HG03457 (cell line): ENCODE measurements around the gene OR10H1.
"Not testable (repeated sequence)": the region's sequence is repeated elsewhere in the genome, so short reads cannot be mapped to it uniquely, and the experiment has no call there.

Experiments
- ATAC-seq: cut with Tn5 transposase; IDR thresholded peaks from one replicate; pipeline ENCODE4 v1.9.1; 2021; ENCODE audit warnings: moderate number of reproducible peaks; ENCODE audit not compliant: unreplicated experiment

The OR10H1 gene

DNA sequence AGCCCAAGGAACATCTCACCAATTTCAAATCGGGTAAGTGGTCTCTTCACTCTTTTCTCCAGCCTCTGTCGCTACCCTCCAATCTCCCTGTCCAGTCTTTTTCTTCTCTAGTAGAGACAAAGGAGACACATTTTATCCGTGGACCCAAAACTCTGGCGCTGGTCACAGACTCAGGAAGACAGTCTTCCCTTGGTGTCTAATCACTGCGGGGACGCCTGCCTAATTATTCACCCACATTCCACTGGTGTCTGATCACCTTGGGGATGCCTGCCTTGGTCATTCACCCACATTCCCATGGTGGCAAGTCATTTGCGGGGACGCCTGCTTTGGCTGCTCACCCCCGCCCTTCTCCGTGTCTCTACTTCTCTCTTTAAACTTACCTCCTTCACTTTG, 13.8 kb upstream of the OR10H1 start:
- no peak for ATAC-seq

- not testable (repeated sequence) for ATAC-seq
Observed at GRCh38 chr19:15828611-15829305, 13.3 kb upstream of the OR10H1 start.

GRCh38 chr19:15828121-15828610, 12.7 kb upstream of the OR10H1 start:
- no peak for ATAC-seq

DNA sequence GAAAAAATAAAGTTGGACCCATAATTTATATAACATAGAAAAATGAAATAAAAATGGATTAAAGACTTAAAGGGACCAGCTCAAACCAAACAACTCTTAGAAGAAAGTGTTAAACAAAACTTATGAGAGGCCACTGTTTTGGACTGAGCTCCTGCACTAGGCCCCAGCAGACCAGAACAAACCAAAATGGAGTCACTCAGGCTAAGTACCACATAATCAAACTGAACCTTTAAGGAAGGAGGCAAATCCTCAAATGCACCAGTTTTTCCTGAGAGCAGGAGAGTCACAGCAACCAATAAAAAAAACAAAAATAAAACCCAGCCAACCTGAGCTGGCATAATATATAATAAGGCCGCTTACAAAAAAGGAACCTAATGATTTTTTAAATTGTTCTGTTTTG, 10.3 kb upstream of the OR10H1 start:
- no peak for ATAC-seq

- ATAC-seq, result no peak
Observed at GRCh38 chr19:15820646-15821045, 5.2 kb upstream of the OR10H1 start.

DNA sequence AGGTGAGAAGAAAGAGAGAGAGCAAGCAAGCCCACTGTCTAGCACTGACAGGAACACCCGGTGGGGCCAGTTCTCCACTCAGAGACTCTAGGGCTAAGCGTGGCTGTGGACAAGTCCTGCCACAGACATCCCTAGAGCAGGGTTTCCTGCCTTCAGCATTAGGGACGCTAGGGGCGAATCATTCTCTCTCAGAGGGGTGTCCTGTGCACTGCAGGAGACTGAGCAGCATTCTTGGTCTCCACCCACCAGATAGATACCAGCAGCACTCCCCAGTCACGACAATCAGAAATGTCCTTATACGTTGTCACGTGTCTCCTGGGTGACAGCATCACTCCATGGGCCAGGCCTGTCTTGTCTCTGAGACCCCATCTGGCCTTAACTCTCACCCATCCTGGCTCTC, 1.5 kb downstream of the OR10H1 start:
- no peak for ATAC-seq

- ATAC-seq, result no peak
Observed at GRCh38 chr19:15812060-15812722, 3.3 kb downstream of the OR10H1 start.

DNA sequence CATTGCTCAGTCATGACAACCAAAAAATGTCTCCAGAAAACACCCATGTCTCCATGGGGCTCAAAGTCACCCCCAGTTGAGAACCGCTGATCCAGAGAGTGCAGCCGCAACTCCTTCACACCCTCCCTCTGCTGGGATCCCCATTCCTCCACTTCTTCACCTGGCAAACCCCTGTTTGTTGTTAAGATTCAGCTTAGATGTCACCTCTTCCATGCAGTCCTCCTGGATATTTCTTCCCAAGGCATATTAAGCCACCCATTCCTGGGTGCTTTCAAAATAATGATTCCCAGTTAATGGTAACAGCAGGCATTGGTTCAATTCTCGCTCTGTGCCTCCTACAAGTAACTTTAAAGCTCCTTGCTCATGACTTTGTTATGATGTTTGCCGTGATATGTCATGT, 4.0 kb downstream of the OR10H1 start:
- no peak for ATAC-seq

DNA sequence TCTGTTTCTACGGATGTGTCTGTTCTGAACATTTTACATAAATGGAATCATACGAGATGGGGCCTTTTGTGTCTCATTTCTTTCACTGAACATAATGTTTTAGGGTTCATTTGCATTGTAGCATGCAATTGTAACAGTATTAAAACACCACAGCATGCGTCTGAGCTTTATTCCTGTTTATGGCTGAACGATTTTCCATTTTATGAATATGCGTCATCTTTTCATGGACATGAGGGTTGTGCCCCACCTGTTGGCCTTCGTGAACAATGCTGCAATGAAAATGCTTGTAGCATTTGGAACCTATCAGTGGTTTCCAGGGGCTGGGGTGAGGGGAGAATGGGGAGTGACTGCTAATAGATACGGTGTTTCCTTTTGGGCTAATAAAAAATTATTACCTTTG, 5.1 kb downstream of the OR10H1 start:
- no peak for ATAC-seq

DNA sequence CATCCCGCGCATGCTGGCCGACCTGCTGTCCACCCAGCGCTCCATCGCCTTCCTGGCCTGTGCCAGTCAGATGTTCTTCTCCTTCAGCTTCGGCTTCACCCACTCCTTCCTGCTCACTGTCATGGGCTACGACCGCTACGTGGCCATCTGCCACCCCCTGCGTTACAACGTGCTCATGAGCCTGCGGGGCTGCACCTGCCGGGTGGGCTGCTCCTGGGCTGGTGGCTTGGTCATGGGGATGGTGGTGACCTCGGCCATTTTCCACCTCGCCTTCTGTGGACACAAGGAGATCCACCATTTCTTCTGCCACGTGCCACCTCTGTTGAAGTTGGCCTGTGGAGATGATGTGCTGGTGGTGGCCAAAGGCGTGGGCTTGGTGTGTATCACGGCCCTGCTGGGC, 21.2 kb downstream of the OR10H1 start:
- ATAC-seq, result not testable (repeated sequence)

DNA sequence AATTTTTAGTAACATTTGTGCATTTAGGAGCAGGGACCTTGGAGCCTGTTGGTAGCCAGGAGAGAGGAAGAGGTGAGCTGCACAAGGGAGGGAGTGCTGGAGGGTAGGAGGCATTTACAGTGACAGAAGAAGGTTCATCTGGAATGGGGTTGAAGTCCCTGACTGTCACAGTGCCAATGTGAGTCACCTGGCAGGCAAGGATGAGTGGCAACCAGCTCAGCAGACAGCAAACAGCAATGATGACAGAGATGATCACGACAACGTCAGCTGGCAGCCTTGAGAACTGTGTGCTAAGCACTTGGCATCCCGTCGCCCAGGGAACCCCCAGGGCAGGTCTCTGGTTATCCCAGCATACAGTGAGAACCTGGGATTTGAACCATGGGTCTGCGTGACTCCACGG, 25.4 kb downstream of the OR10H1 start:
- ATAC-seq, result no peak

DNA sequence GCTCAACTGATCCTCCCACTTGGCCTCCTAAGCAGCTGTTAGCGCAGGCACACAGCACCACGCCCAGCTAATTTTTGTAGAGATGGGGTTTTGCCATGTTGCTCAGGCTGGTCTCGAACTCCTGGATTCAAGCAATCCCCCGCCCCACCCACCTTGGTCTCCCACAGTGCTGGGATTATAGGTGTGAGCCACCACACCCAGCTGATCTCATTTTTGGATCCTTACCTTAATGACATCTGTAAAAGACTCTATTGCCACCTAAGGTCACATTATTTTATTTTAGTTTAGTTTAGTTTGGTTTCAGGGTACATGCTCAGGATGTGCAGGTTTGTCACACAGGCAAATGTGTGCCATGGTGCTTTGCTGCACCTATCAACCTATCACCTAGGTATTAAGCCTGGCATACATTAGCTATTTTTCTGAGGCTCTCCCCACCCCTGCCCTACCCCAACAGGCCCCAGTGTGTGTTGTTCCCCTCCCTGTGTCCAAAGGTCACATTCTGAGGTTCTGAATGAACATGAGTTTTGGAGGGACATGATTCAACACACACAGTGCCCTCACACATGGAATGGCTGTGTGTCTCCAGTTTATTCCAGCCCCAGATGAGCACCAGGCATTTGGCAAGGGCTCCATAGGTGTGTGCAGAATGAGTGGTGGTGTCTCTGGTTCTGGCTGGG, 26.7 kb downstream of the OR10H1 start:
- no peak for ATAC-seq

DNA sequence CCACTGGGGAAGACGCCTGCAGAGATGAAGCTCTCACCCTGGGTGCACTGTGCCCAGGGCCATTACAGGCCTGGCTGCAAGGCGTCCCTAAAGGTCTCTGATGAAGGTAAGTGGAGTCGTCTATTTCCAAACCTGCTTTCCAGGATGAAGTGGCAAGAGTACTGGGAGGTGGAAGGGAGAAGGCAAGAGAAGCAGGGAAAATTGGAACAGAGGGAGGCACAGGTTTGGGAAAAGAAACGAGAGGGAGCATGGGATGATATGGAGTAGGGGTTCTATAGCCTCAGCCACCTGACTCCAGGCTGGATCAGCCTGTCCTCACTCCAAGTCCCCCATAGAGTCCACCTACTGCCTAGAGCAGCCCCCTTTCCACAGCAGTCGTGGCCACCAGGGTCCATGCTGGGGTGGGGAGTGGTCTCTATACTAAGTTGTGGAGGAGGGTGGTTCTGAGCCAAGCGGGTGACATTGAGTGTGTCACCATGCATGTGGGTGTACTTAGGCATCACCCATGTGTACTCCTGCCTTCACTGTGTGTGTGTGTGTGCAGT, 27.8 kb downstream of the OR10H1 start, which contains the start of gene OR10H5:
Gene OR10H5, plus strand, starts transcription at position 51 of the 545 bp plus-strand sequence. CDS start 6,388 bp downstream, outside the sequence.
- no peak for ATAC-seq

DNA sequence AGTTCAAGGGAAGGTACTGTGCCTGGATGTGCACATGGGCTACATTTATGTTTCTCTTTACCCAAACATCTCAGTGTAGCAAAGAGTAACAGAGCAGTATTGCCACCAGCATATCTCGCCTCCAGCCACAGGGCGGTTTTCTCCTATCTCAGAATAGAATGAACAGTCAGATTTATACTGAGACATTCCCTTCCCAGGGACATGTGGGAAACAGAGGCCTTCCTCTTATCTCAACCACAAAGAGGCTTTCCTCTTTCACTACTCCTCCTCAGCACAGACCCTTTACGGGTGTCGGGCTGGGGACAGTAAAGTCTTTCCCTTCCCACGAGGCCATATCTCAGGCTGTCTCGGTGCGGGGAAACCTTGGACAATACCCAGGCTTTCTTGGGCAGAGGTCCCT, 32.6 kb downstream of the OR10H1 start:
- ATAC-seq, result not testable (repeated sequence)

DNA sequence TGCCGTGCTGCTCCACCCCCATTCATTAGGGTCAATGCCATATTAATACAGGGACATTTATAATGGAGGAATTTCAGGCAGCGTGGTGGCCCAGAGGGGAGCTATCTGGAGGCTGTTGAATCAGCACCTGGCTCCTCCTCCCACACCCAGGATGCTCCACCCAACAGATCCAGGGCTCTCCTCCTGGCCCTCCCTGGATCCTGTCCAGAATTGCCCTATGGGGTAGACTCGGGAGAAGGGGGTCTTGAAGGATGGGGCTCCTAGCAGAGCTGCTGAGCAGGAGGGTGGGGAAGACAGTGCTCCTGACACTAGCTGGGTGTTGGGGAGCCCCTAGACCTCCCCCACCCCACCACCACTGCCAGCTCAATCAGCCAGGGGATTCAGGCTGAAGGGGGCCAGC, 33.3 kb downstream of the OR10H1 start:
- ATAC-seq, result no peak

DNA sequence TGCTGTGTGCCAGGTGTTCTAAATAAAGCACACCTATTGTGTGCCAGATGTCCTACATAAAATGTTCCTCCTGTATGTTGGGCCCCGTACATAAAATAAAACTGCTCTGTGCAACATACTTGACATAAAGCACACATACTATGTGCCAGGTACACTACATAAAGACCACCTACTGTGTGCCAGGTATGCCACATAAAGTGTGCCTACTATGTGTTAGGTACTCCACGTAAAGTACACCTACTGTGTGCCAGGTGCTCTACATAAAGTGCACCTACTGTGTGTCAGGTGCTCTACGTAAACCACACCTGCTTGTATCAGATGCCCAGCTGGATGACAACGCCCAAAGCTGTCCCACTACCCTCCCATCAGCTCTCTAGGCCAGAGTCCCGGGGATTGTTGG, 33.8 kb downstream of the OR10H1 start:
- no peak for ATAC-seq

DNA sequence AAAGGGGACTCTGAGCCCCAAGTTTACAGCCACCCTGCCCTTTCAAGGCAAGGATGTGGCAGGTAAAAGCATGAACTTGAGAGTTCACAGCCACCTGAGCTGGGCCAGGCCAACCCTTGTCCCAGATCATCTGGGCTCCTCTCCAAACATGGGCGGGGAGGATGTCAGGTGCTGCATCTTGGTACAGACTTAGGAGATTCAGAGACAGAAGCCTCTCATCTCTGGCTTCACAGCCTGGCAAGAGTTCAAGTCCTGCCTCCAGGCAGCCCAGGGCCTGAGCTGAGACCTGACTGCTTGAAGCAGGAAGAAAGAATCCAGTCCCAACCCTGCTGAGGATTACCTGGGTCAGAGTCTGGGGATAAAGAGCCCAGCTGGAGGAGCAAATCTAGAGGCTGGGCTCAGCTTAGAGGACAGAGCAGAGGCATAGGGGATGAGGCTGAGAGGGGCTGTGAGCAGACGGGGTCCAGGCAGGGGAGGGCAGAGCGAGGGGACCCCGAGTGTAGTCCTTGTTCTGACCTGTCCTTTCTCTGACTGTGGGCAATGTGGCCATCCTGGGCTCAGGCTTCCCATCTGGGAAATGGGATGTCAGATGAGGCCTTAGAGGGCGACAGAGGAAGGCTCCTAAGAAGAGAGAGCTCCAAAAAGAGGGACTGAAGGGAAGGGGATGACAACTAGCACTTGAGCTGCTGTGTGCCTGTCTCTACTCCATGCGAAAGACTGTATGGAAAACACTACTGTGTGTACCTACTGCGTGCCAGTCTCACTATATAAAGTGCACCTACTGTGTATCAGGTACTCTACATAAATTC, 34.6 kb downstream of the OR10H1 start:
- no peak for ATAC-seq

DNA sequence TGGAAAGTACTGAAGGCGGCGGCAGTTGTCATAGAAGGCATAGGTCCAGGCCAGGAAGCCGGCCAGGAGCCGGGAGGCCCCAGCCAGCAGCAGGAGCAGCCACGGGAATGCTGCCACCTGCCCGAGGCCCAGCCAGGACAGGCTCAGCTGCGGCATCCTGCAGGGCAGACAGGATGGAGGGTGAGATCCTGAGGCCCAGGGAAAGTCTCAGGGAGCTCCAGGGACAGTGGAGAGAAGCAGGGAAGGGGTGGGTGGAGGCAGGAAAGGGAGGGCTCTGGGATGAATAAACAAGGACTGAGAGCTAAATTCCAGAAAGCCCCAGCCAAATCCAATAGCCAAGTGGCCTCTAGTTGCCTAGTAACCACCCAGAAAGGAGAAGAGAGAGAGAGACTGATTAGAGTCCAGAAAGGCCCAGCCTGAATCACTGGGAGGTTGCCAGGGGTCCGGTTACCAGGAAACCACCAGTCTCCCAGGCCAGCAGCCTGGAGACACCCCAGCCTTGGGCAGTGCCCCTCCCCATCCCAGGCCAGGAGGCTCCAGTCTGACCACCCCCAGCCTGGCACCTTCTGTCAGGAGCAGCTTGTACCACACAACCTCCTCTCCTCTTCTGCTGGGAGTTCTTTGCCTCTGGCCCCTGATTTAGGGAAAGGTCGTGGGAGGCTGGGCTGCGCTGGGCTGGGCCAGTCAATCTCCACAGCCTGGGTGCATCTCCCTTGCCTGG, 35.5 kb downstream of the OR10H1 start:
- no peak for ATAC-seq

GRCh38 chr19:15776991-15777970, 38.2 kb downstream of the OR10H1 start:
- no peak for ATAC-seq
